OCI-LY1 (cell line): ENCODE results near the gene PNN.

ENCODE experiments used
- H2AFZ ChIP-seq: fragments of 200-600 bp; sonication (generic), shearing (Covaris generic); 2 replicates; pipeline ENCODE4 v1.6.0; 2014; ENCODE audit warnings: antibody characterized with exemption, mild to moderate bottlenecking, low read length
- H3F3A ChIP-seq: fragments of 200-600 bp; sonication (generic), shearing (Covaris generic); 2 replicates; pipeline ENCODE4 v1.6.0; 2014; ENCODE audit warnings: mild to moderate bottlenecking, antibody characterized with exemption, low read length, moderate library complexity; ENCODE audit not compliant: insufficient read depth
- H3K27ac ChIP-seq: fragments of 200-600 bp; sonication (generic); 2 replicates; pipeline ENCODE4 v1.5.1; 2014; ENCODE audit warnings: low read length, mixed run types, mild to moderate bottlenecking, low read depth; ENCODE audit not compliant: poor library complexity, severe bottlenecking
- H3K27me3 ChIP-seq: fragments of 200-600 bp; sonication (generic); 2 replicates; pipeline ENCODE4 v1.6.0; 2014; ENCODE audit warnings: antibody characterized with exemption, mild to moderate bottlenecking, low read length, moderate library complexity; ENCODE audit not compliant: insufficient read depth
- H3K36me3 ChIP-seq: fragments of 200-600 bp; sonication (generic); 2 replicates; pipeline ENCODE4 v1.6.1; 2014; ENCODE audit warnings: mild to moderate bottlenecking, antibody characterized with exemption, low read length, moderate library complexity, mixed read lengths; ENCODE audit not compliant: insufficient read depth
- H3K4me1 ChIP-seq: fragments of 200-600 bp; sonication (generic); 2 replicates; pipeline ENCODE4 v1.5.1; 2014; ENCODE audit warnings: mild to moderate bottlenecking, low read length, moderate library complexity; ENCODE audit not compliant: insufficient read depth, severe bottlenecking
- H3K4me2 ChIP-seq: fragments of 200-600 bp; sonication (generic), shearing (Covaris generic); 2 replicates; pipeline ENCODE4 v1.6.1; 2014; ENCODE audit warnings: low read length
- H3K4me3 ChIP-seq: fragments of 200-600 bp; sonication (generic); 2 replicates; pipeline ENCODE4 v1.5.1; 2014; ENCODE audit warnings: low read length, low read depth, mild to moderate bottlenecking, mixed read lengths; ENCODE audit not compliant: poor library complexity, severe bottlenecking
- H3K79me2 ChIP-seq: fragments of 200-600 bp; shearing (Covaris generic); 2 replicates; pipeline ENCODE4 v1.6.1; 2016; ENCODE audit warnings: mixed run types, low read length, mixed read lengths; ENCODE audit not compliant: insufficient read depth
- H3K9ac ChIP-seq: fragments of 200-600 bp; sonication (generic), shearing (Covaris generic); 2 replicates; pipeline ENCODE4 v1.6.1; 2014; ENCODE audit warnings: mild to moderate bottlenecking, low read length, mixed read lengths
- H3K9me2 ChIP-seq: fragments of 200-600 bp; sonication (generic), shearing (Covaris generic); 2 replicates; pipeline ENCODE4 v1.6.1; 2014; ENCODE audit warnings: low read depth, mild to moderate bottlenecking, low read length, mixed read lengths
- H3K9me3 ChIP-seq: fragments of 200-600 bp; shearing (Covaris generic); 2 replicates; pipeline ENCODE4 v1.6.1; 2014; ENCODE audit warnings: low read length, mixed read lengths
- H4K20me1 ChIP-seq: fragments of 200-600 bp; sonication (generic), shearing (Covaris generic); 2 replicates; pipeline ENCODE4 v1.6.0; 2016; ENCODE audit warnings: mild to moderate bottlenecking, low read length; ENCODE audit not compliant: insufficient read depth
- EZH2 ChIP-seq: fragments of 200-600 bp; sonication (generic), shearing (Covaris generic); IDR thresholded peaks from 2 replicates; pipeline ENCODE4 v1.8.0; 2017; ENCODE audit warnings: borderline replicate concordance, mixed run types, mild to moderate bottlenecking, antibody characterized with exemption, low read length, moderate library complexity, mixed read lengths
- TF ChIP-seq, protein P1 (sequence below): fragments of 200-600 bp; sonication (generic), shearing (Covaris generic); IDR thresholded peaks from 2 replicates; pipeline ENCODE4 v1.5.1; 2017; ENCODE audit warnings: mild to moderate bottlenecking, antibody characterized with exemption, low read length, moderate library complexity, mixed read lengths

PNN gene

GRCh38 chr14:39176263-39177167, 1.5 kb downstream of the PNN start:
- no peaks in the 10 kb centered on the region for H3K9me2 ChIP-seq
- peaks cover 64% of the 10 kb centered on the region for H3K36me3 ChIP-seq
- peak overlapping the region; percentile 99 for H3K9ac ChIP-seq
- peak overlapping the region; percentile 76 for H3K4me3 ChIP-seq
- H4K20me1 ChIP-seq, result no peaks in the 10 kb centered on the region
- peaks cover 6% of the 10 kb centered on the region; the same call in 1 of the 2 replicates for H3F3A ChIP-seq
- peak overlapping the region; percentile 96 for H3K27ac ChIP-seq
- no peak for TF ChIP-seq EZH2
- TF ChIP-seq, protein P1, sequence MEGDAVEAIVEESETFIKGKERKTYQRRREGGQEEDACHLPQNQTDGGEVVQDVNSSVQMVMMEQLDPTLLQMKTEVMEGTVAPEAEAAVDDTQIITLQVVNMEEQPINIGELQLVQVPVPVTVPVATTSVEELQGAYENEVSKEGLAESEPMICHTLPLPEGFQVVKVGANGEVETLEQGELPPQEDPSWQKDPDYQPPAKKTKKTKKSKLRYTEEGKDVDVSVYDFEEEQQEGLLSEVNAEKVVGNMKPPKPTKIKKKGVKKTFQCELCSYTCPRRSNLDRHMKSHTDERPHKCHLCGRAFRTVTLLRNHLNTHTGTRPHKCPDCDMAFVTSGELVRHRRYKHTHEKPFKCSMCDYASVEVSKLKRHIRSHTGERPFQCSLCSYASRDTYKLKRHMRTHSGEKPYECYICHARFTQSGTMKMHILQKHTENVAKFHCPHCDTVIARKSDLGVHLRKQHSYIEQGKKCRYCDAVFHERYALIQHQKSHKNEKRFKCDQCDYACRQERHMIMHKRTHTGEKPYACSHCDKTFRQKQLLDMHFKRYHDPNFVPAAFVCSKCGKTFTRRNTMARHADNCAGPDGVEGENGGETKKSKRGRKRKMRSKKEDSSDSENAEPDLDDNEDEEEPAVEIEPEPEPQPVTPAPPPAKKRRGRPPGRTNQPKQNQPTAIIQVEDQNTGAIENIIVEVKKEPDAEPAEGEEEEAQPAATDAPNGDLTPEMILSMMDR, result no peak
- H3K27me3 ChIP-seq, result no peaks in the 10 kb centered on the region
- H3K9me3 ChIP-seq, result no peaks in the 10 kb centered on the region
- H3K4me1 ChIP-seq, result peaks cover 41% of the 10 kb centered on the region
- H2AFZ ChIP-seq, result no peak overlapping the region
- H3K79me2 ChIP-seq, result peaks cover 18% of the 10 kb centered on the region
- peak overlapping the region; percentile 73 for H3K4me2 ChIP-seq

GRCh38 chr14:39177168-39177545, 2.1 kb downstream of the PNN start:
- H3K79me2 ChIP-seq, result peaks cover 18% of the 10 kb centered on the region
- H3K9ac ChIP-seq, result no peak overlapping the region

GRCh38 chr14:39179042-39179441, 4.0 kb downstream of the PNN start:
- Histone ChIP-seq H3K9ac (no peak overlapping the region), H3K79me2 (peaks cover 18% of the 10 kb centered on the region), H3K9me3 (no peaks in the 10 kb centered on the region), H3K36me3 (peaks cover 89% of the 10 kb centered on the region), H3F3A (peaks cover 3% of the 10 kb centered on the region; the same call in 1 of the 2 replicates), H3K9me2 (no peaks in the 10 kb centered on the region), H3K4me1 (peaks cover 19% of the 10 kb centered on the region), H3K4me3 (no peak overlapping the region), H3K27me3 (no peaks in the 10 kb centered on the region), H3K27ac (no peak overlapping the region), H3K4me2 (no peak overlapping the region), H2AFZ (no peak overlapping the region), H4K20me1 (no peaks in the 10 kb centered on the region)
- TF ChIP-seq EZH2, result no peak
- TF ChIP-seq, protein P1, result no peak

More at GRCh38 chr14:39177168-39177545, 2.1 kb downstream of the PNN start:
- no peak overlapping the region for H3K27ac ChIP-seq
- H3K9me3 ChIP-seq, result no peaks in the 10 kb centered on the region
- H3K36me3 ChIP-seq, result peaks cover 70% of the 10 kb centered on the region
- no peak overlapping the region for H2AFZ ChIP-seq
- no peak overlapping the region; the same call in 1 of the 2 replicates for H3K4me2 ChIP-seq
- H3K4me3 ChIP-seq, result no peak overlapping the region
- peaks cover 35% of the 10 kb centered on the region for H3K4me1 ChIP-seq
- H3K27me3 ChIP-seq, result no peaks in the 10 kb centered on the region
- no peaks in the 10 kb centered on the region for H3K9me2 ChIP-seq
- no peak for TF ChIP-seq EZH2
- TF ChIP-seq, protein P1, result no peak
- H4K20me1 ChIP-seq, result no peaks in the 10 kb centered on the region
- H3F3A ChIP-seq, result peaks cover 6% of the 10 kb centered on the region; the same call in 1 of the 2 replicates
